HCT116 (cell line): Measurements from ENCODE around the gene HOXA7. TPM values are rescaled to one million over a fixed set of nuclear protein-coding genes. Genes with fewer than 3 reads are reported as not detected.

ENCODE experiments used
- ATAC-seq: fragments of 200-7000 bp; cut with Tn5 transposase; 2 replicates; pipeline ENCODE4 v1.9.1; 2020; ENCODE audit warnings: mild to moderate bottlenecking, moderate library complexity
- Bru-seq: library from RNA; stranded (reverse); fragments of 400-500 nt; gene quantifications from one replicate; lab custom pipeline; 2021; lab: Mats Ljungman, UMichigan
- BruChase-seq, 2 experiments: library from RNA; stranded (reverse); fragments of 400-500 nt; gene quantifications; one replicate each; lab custom pipeline; 2021; lab: Mats Ljungman, UMichigan
- BruUV-seq: library from RNA; stranded (reverse); fragments of 400-500 nt; replicated peaks from 2 replicates; lab custom pipeline; 2021; lab: Mats Ljungman, UMichigan
- CTCF ChIA-PET: fragments of 300-600 bp; sonication (Branson Sonifier 250); formaldehyde crosslinking; loops from one replicate; lab custom pipeline; 2021; ENCODE audit warnings: antibody characterized with exemption; lab: Charles Lee
- POLR2A ChIA-PET: fragments of 300-600, 350-600 bp; sonication (Branson Sonifier 250); formaldehyde crosslinking; loops from one replicate; lab custom pipeline; 2021; ENCODE audit warnings: antibody characterized with exemption; lab: Charles Lee
- RAD21 ChIA-PET, 2 experiments: fragments of 300-600 bp; sonication (Branson Sonifier 250); formaldehyde crosslinking; loops; one replicate each; lab custom pipeline; 2023; ENCODE audit warnings: low total read pairs in 2 of 2; ENCODE audit not compliant: uncharacterized antibody in 2 of 2, unreplicated experiment in 2 of 2, low non-redundant PET in 1 of 2; lab: Charles Lee
- DNase-seq: peaks from one replicate; pipeline ENCODE4 v3.0.0-alpha.2; 2010; ENCODE audit warnings: low read depth, low spot score
- H2AFZ ChIP-seq: fragments of 200-600 bp; shearing (Covaris generic), sonication (generic); 2 replicates; pipeline ENCODE4 v1.6.1; 2017; ENCODE audit warnings: low read depth, mixed run types, mixed read lengths, antibody characterized with exemption, low read length; ENCODE audit not compliant: poor library complexity, severe bottlenecking
- H3K27ac ChIP-seq: 2 replicates; pipeline ENCODE4 v1.5.1; 2012; ENCODE audit warnings: low read depth, low read length
- H3K27me3 ChIP-seq: fragments of 200-600 bp; sonication (generic); 2 replicates; pipeline ENCODE4 v1.6.1; 2016; ENCODE audit warnings: mixed run types, low read length, mixed read lengths; ENCODE audit not compliant: insufficient read depth
- H3K36me3 ChIP-seq, 2 experiments: fragments of 200-500 bp in 1 of 2; fragments of 200-600 bp in 1 of 2; sonication (Bioruptor generic) in 1 of 2; sonication (generic) in 1 of 2; 2 replicates each; pipeline versions ENCODE4 v1.5.1 to v1.6.1; 2014 to 2016; ENCODE audit warnings: low read length in 2 of 2, inconsistent platforms in 1 of 2, mixed read lengths in 1 of 2, mixed run types in 1 of 2; ENCODE audit not compliant: insufficient read depth in 2 of 2, control insufficient read depth in 1 of 2
- H3K4me1 ChIP-seq, 2 experiments: fragments of 200-600 bp in 1 of 2; sonication (generic) in 1 of 2; 2 replicates each; pipeline versions ENCODE4 v1.5.1 to v1.6.1; 2012 to 2017; ENCODE audit warnings: low read length in 2 of 2, inconsistent platforms in 1 of 2, mild to moderate bottlenecking in 1 of 2, mixed read lengths in 1 of 2, mixed run types in 1 of 2, moderate library complexity in 1 of 2; ENCODE audit not compliant: insufficient read depth in 2 of 2, control insufficient read depth in 1 of 2
- H3K4me2 ChIP-seq: fragments of 200-600 bp; sonication (generic); 2 replicates; pipeline ENCODE4 v1.6.1; 2017; ENCODE audit warnings: mixed run types, low read length, mixed read lengths
- H3K4me3 ChIP-seq, 2 experiments: fragments of 200-600 bp in 1 of 2; sonication (generic) in 1 of 2; replicated peaks in 1 of 2; 2 replicates each; pipeline ENCODE4 v1.5.1; 2011 to 2016; ENCODE audit warnings: low read length in 2 of 2, control low read depth in 1 of 2, low read depth in 1 of 2, mild to moderate bottlenecking in 1 of 2, mixed read lengths in 1 of 2, mixed run types in 1 of 2
- H3K79me2 ChIP-seq: fragments of 200-600 bp; sonication (generic); 2 replicates; pipeline ENCODE4 v1.6.1; 2017; ENCODE audit warnings: mild to moderate bottlenecking, mixed run types, low read length, moderate library complexity, mixed read lengths; ENCODE audit not compliant: insufficient read depth
- H3K9ac ChIP-seq: fragments of 200-600 bp; sonication (generic); 2 replicates; pipeline ENCODE4 v1.6.1; 2016; ENCODE audit warnings: low read length, mixed read lengths
- H3K9me2 ChIP-seq: fragments of 200-600 bp; sonication (generic), shearing (Covaris generic); 2 replicates; pipeline ENCODE4 v1.6.1; 2017; ENCODE audit warnings: mixed run types, mild to moderate bottlenecking, moderate library complexity; ENCODE audit not compliant: insufficient read depth
- H3K9me3 ChIP-seq, 2 experiments: fragments of 200-500 bp in 1 of 2; fragments of 200-600 bp in 1 of 2; sonication (Bioruptor generic) in 1 of 2; sonication (generic) in 1 of 2; 2 replicates each; pipeline ENCODE4 v1.6.1; 2014 to 2017; ENCODE audit warnings: low read length in 2 of 2, mixed read lengths in 2 of 2, inconsistent platforms in 1 of 2, low read depth in 1 of 2, mild to moderate bottlenecking in 1 of 2, mixed run types in 1 of 2, moderate library complexity in 1 of 2; ENCODE audit not compliant: control insufficient read depth in 1 of 2, insufficient read depth in 1 of 2
- H4K20me1 ChIP-seq: fragments of 200-600 bp; sonication (generic), shearing (Covaris generic); 2 replicates; pipeline ENCODE4 v1.6.1; 2017; ENCODE audit warnings: mixed run types, mild to moderate bottlenecking, moderate library complexity; ENCODE audit not compliant: insufficient read depth
- EGR1 ChIP-seq: IDR thresholded peaks from 2 replicates; pipeline ENCODE4 v1.6.1; 2012; ENCODE audit warnings: low read depth
- EZH2 ChIP-seq: fragments of 200-600 bp; sonication (generic); IDR thresholded peaks from 2 replicates; pipeline ENCODE4 v1.6.1; 2017; ENCODE audit warnings: antibody characterized with exemption, mixed run types
- POLR2AphosphoS5 ChIP-seq: IDR thresholded peaks from 2 replicates; pipeline ENCODE4 v1.6.1; 2011; ENCODE audit warnings: mild to moderate bottlenecking, low read depth, low read length, moderate library complexity
- RAD21 ChIP-seq: IDR thresholded peaks from 2 replicates; pipeline ENCODE4 v1.6.1; 2012; ENCODE audit warnings: low read depth, mild to moderate bottlenecking
- SP1 ChIP-seq: IDR thresholded peaks from 2 replicates; pipeline ENCODE4 v1.6.1; 2012; ENCODE audit warnings: low read depth
- SRF ChIP-seq: IDR thresholded peaks from 2 replicates; pipeline ENCODE4 v1.6.1; 2012; ENCODE audit warnings: low read depth
- YY1 ChIP-seq: IDR thresholded peaks from 2 replicates; pipeline ENCODE4 v1.6.1; 2011; ENCODE audit warnings: low read length, low read depth, moderate library complexity, mild to moderate bottlenecking; ENCODE audit not compliant: insufficient replicate concordance; ENCODE audit errors: extremely low read depth
- ZFX ChIP-seq: fragments of 450-650 bp; IDR thresholded peaks from 2 replicates; pipeline ENCODE4 v1.6.1; 2017
- intact Hi-C: fragments of 100-400 bp; cut with micrococcal nuclease; formaldehyde crosslinking; loops from 2 replicates; pipeline ENCODE4 v1.10.0; 2022
- long read RNA-seq: library from polyadenylated mRNA; unstranded; transcript quantifications from one replicate; pipeline ENCODE4 v2.0.0, GENCODE V29; 2021; ENCODE audit not compliant: unreplicated experiment
- polyA plus RNA-seq: library from polyadenylated mRNA; unstranded; fragments of >200 nt; gene quantifications from 2 replicates; pipeline ENCODE4 v1.2.1, GENCODE V29; 2012; ENCODE audit warnings: missing spikeins
- total RNA-seq: library from RNA; stranded (reverse); gene quantifications from one replicate; pipeline ENCODE4 v1.2.1, GENCODE V29; 2021; ENCODE audit not compliant: unreplicated experiment
- TF ChIP-seq, protein P1 (sequence below): IDR thresholded peaks from 2 replicates; pipeline ENCODE4 v1.6.1; 2012; ENCODE audit warnings: low read depth
- TF ChIP-seq, protein P2 (sequence below): IDR thresholded peaks from 2 replicates; pipeline ENCODE4 v1.6.1; 2012
- TF ChIP-seq, protein P3 (sequence below): IDR thresholded peaks from 2 replicates; pipeline ENCODE4 v1.6.1; 2011; ENCODE audit warnings: mild to moderate bottlenecking, low read length, moderate library complexity; ENCODE audit not compliant: insufficient replicate concordance; ENCODE audit errors: extremely low read depth

Gene HOXA7
- total RNA-seq (15.0 TPM), Bru-seq, nascent RNA (percentile 69 among the genes with signal in this experiment), BruChase-seq, experiment 1, labeled RNA remaining after a 6-hour chase (percentile 90 among the genes with signal in this experiment), BruChase-seq, experiment 2, labeled RNA remaining after a 2-hour chase (percentile 93 among the genes with signal in this experiment)
- 8.0 and 10.6 TPM in 2 replicates for polyA plus RNA-seq
- long read RNA-seq, transcript HOXA7-201 (2 exons, 2,018 nt): major isoform, 20 of 26 reads
- long read RNA-seq, partial matches to known transcripts: 3 of 26 reads
- long read RNA-seq, other reads (novel, unspliced or antisense): 2 of 26 reads

DNA sequence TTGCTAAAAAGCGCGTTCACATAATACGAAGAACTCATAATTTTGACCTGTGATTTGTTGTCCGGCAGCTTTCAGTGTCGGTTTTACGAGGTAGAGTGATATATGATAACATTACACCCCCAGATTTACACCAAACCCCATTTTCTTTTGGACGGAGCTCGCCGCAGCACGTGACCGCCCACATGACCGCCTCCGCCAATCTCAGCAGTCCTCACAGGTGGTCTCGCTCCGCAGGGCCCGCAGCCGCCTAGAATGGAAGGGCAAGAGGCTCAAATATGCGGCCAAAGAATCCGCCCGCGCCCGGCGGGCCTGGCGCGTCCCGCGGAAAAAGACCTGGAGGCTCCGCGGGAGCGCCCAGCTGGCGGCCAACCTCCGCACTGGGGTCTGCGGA lies at the start of gene HOXA7:
Gene HOXA7, minus strand, starts transcription at position 168 of the 391 bp plus-strand sequence. Its CDS starts 130 bp downstream, at position 38.
- Histone ChIP-seq H3K9me2 (no peaks in the 10 kb centered on the region), H3K9me3 (no peaks in the 10 kb centered on the region), H3K9ac (peak within 1 kb of the TSS; percentile 94), H2AFZ (peak within 1 kb of the TSS; percentile 93), H3K4me1 (peaks cover 14 to 54% of the 10 kb centered on the region in 2 experiments), H3K4me2 (peak within 1 kb of the TSS; percentile 100), H3K36me3 (no peaks in the 10 kb centered on the region), H3K27me3 (no peaks in the 10 kb centered on the region), H3K4me3 (peak within 1 kb of the TSS; percentile 70 to 88), H4K20me1 (no peaks in the 10 kb centered on the region), H3K79me2 (peaks cover 15% of the 10 kb centered on the region), H3K27ac (peak within 1 kb of the TSS; percentile 91)
- no TSS peak for BruUV-seq
- no peak for DNase-seq
- TF ChIP-seq POLR2AphosphoS5 (peak; percentile 59), SRF (no peak), EGR1 (no peak), YY1 (peak; percentile 77), SP1 (no peak), ZFX (0 out of 2 replicates have a peak, but pooled peaks have one; percentile 33), EZH2 (no peak), RAD21 (no peak)
- TF ChIP-seq, protein P1, sequence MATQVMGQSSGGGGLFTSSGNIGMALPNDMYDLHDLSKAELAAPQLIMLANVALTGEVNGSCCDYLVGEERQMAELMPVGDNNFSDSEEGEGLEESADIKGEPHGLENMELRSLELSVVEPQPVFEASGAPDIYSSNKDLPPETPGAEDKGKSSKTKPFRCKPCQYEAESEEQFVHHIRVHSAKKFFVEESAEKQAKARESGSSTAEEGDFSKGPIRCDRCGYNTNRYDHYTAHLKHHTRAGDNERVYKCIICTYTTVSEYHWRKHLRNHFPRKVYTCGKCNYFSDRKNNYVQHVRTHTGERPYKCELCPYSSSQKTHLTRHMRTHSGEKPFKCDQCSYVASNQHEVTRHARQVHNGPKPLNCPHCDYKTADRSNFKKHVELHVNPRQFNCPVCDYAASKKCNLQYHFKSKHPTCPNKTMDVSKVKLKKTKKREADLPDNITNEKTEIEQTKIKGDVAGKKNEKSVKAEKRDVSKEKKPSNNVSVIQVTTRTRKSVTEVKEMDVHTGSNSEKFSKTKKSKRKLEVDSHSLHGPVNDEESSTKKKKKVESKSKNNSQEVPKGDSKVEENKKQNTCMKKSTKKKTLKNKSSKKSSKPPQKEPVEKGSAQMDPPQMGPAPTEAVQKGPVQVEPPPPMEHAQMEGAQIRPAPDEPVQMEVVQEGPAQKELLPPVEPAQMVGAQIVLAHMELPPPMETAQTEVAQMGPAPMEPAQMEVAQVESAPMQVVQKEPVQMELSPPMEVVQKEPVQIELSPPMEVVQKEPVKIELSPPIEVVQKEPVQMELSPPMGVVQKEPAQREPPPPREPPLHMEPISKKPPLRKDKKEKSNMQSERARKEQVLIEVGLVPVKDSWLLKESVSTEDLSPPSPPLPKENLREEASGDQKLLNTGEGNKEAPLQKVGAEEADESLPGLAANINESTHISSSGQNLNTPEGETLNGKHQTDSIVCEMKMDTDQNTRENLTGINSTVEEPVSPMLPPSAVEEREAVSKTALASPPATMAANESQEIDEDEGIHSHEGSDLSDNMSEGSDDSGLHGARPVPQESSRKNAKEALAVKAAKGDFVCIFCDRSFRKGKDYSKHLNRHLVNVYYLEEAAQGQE: no peak
- TF ChIP-seq, protein P2, sequence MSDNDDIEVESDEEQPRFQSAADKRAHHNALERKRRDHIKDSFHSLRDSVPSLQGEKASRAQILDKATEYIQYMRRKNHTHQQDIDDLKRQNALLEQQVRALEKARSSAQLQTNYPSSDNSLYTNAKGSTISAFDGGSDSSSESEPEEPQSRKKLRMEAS: no peak
- TF ChIP-seq, protein P3, sequence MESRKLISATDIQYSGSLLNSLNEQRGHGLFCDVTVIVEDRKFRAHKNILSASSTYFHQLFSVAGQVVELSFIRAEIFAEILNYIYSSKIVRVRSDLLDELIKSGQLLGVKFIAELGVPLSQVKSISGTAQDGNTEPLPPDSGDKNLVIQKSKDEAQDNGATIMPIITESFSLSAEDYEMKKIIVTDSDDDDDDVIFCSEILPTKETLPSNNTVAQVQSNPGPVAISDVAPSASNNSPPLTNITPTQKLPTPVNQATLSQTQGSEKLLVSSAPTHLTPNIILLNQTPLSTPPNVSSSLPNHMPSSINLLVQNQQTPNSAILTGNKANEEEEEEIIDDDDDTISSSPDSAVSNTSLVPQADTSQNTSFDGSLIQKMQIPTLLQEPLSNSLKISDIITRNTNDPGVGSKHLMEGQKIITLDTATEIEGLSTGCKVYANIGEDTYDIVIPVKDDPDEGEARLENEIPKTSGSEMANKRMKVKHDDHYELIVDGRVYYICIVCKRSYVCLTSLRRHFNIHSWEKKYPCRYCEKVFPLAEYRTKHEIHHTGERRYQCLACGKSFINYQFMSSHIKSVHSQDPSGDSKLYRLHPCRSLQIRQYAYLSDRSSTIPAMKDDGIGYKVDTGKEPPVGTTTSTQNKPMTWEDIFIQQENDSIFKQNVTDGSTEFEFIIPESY: no peak
- CTCF ChIA-PET: interaction anchor here (1.0 to 2.0 kb wide), 3 partner anchors 10 to 1264 kb away, joined by 3 to 12 read pairs (median 4); no protein-coding TSS in a partner anchor
- ATAC-seq: peak; percentile 53
- POLR2A ChIA-PET: interaction anchor here (0.7 to 2.0 kb wide), 2 partner anchors 12 to 937 kb away, joined by 3 to 5 read pairs; no protein-coding TSS in a partner anchor
- intact Hi-C loops: no loop called here
- RAD21 ChIA-PET: interaction anchor here in 1 of 2 experiments (0.5 kb wide), 1 partner anchor 145 kb away, joined by 4 read pairs; no protein-coding TSS in a partner anchor
